Spleen (tissue), 7 donors: ENCODE results near the gene WDR91.

Source experiments
- POLR2A ChIP-seq, 3 donors: fragments of 450-650 bp; IDR thresholded peaks; one replicate each; pipeline ENCODE4 v1.5.1; 2017; ENCODE audit warnings: antibody characterized with exemption in 3 of 3, mild to moderate bottlenecking in 1 of 3
- POLR2AphosphoS5 ChIP-seq, 3 donors: sonication (generic); formaldehyde crosslinking; IDR thresholded peaks; one replicate each; pipeline ENCODE4 v1.5.1; 2017; ENCODE audit warnings: antibody characterized with exemption in 3 of 3
- TF ChIP-seq, protein P1 (sequence below), 11 experiments: fragments of 200-600 bp in 7 of 11; fragments of 450-650 bp in 4 of 11; sonication (generic) in 4 of 11; IDR thresholded peaks in 8 of 11; conservative IDR thresholded peaks in 3 of 11; 1 replicate in 7 of 11; 2 replicates in 4 of 11; pipeline versions ENCODE4 v1.4.0 to v1.8.0; 2016 to 2021; ENCODE audit warnings: antibody characterized with exemption in 11 of 11, inconsistent platforms in 4 of 11, mild to moderate bottlenecking in 1 of 11
- donor health status: DM: no; HTN: no; CAD: no; lungs with moderate emphysema.
- donor health status: DM: no; HTN: no; CAD: no.
- donor health status: DM: no; HTN: no; CAD: no.

DNA sequence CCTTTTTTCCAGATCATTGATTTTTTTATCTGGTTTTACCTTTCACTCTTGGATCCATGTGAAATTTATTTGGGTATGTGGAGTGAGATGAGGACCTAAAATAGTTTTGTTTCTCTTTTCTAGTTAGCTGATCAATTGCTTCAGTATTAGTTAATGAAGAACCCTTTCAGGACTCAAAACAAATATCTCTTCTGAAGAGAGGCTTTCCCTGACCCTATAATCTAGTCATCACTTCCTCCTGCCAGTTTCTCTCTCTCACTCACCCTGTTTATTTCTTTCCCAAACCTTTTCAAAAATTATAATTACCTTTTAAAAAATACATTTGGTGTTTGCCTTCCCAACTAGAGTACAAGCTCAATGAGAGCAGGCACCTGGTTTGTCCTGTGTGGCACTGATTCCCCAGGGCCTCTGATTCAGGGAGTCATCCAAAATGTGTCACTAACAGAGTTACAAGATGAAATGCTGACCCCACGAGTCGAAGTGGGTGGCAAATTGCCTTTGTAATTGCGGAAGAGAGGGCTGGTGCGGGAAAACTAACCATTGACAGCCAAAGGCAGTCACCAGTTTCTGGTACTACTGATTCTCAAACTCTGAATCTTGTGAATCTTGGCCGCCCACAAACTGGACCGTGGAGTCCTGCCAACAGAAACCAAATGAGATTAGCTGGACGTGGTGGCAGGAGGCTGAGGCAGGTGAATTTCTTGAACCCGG lies 61.1 kb downstream of the WDR91 start:
- peak in 1 of 3 donors; percentile 64 for TF ChIP-seq POLR2AphosphoS5 (IDR thresholded peaks at IDR 0.05)
- TF ChIP-seq, protein P1, sequence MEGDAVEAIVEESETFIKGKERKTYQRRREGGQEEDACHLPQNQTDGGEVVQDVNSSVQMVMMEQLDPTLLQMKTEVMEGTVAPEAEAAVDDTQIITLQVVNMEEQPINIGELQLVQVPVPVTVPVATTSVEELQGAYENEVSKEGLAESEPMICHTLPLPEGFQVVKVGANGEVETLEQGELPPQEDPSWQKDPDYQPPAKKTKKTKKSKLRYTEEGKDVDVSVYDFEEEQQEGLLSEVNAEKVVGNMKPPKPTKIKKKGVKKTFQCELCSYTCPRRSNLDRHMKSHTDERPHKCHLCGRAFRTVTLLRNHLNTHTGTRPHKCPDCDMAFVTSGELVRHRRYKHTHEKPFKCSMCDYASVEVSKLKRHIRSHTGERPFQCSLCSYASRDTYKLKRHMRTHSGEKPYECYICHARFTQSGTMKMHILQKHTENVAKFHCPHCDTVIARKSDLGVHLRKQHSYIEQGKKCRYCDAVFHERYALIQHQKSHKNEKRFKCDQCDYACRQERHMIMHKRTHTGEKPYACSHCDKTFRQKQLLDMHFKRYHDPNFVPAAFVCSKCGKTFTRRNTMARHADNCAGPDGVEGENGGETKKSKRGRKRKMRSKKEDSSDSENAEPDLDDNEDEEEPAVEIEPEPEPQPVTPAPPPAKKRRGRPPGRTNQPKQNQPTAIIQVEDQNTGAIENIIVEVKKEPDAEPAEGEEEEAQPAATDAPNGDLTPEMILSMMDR (IDR thresholded peaks at IDR 0.05 in 8 of 11, conservative IDR thresholded peaks at IDR 0.05 in 3 of 11) = no peak
- no peak for TF ChIP-seq POLR2A (IDR thresholded peaks at IDR 0.05)
